Measurements from ENCODE around the gene KCTD21.

The KCTD21 gene

DNA sequence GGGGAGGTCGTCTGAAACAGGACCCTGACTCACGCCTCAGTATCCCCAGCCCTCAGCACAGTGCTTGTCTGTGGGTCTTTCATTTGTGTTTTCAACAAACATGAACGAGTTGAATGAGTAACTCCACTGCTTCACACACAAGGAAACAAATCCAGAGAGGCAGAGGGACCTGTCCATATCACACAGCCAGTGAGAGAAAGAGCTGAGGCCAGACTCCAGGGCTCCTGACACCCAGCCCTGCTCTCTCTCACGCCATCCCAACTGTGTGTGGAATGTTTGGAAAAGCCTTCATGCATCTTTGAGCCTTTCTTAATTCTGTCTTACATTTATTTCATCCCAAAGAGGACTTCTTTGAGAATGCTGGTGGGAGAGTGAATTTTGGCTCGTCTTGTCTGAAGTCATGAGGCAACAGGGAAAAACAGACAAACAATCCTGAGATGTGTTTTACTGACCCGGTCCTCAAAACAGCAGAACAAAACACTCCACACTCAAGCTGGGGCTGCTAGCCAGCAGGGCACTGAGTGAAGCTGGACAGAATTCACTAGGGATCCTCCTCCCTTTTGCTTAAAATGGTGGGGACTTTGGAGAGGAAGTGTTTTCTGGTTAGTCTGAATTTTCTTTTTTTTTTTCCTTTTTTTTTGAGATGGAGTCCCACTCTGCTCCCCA lies 29.3 kb downstream of the KCTD21 start:
- ATAC-seq = no peak
- TF ChIP-seq SNAI2 (CRISPR knock-in tag; IDR thresholded peaks at IDR 0.05) = no peak
- no peak for TF ChIP-seq ARNTL (CRISPR knock-in tag; IDR thresholded peaks at IDR 0.05; ENCODE audit: borderline replicate concordance, low read depth)
- TF ChIP-seq ZNF8 (CRISPR knock-in tag; IDR thresholded peaks at IDR 0.05) = no peak
- TF ChIP-seq TOX (CRISPR knock-in tag; IDR thresholded peaks at IDR 0.05; ENCODE audit: borderline replicate concordance) = no peak
- TF ChIP-seq PPARA (CRISPR knock-in tag; IDR thresholded peaks at IDR 0.05; ENCODE audit: borderline replicate concordance) = no peak
- no peak for TF ChIP-seq TCF4 (CRISPR knock-in tag; IDR thresholded peaks at IDR 0.05; ENCODE audit: borderline replicate concordance)
- TF ChIP-seq, protein P1, sequence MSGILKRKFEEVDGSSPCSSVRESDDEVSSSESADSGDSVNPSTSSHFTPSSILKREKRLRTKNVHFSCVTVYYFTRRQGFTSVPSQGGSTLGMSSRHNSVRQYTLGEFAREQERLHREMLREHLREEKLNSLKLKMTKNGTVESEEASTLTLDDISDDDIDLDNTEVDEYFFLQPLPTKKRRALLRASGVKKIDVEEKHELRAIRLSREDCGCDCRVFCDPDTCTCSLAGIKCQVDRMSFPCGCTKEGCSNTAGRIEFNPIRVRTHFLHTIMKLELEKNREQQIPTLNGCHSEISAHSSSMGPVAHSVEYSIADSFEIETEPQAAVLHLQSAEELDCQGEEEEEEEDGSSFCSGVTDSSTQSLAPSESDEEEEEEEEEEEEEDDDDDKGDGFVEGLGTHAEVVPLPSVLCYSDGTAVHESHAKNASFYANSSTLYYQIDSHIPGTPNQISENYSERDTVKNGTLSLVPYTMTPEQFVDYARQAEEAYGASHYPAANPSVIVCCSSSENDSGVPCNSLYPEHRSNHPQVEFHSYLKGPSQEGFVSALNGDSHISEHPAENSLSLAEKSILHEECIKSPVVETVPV (CRISPR knock-in tag; IDR thresholded peaks at IDR 0.05) = no peak
- no peak for TF ChIP-seq ZFP3 (CRISPR knock-in tag; IDR thresholded peaks at IDR 0.05)
- TF ChIP-seq ESRRG (CRISPR knock-in tag; IDR thresholded peaks at IDR 0.05) = no peak
- TF ChIP-seq, protein P2, sequence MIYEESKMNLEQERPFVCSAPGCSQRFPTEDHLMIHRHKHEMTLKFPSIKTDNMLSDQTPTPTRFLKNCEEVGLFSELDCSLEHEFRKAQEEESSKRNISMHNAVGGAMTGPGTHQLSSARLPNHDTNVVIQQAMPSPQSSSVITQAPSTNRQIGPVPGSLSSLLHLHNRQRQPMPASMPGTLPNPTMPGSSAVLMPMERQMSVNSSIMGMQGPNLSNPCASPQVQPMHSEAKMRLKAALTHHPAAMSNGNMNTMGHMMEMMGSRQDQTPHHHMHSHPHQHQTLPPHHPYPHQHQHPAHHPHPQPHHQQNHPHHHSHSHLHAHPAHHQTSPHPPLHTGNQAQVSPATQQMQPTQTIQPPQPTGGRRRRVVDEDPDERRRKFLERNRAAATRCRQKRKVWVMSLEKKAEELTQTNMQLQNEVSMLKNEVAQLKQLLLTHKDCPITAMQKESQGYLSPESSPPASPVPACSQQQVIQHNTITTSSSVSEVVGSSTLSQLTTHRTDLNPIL (CRISPR knock-in tag; IDR thresholded peaks at IDR 0.05; ENCODE audit: low read depth) = no peak
- no peak for TF ChIP-seq OSR1 (CRISPR knock-in tag; IDR thresholded peaks at IDR 0.05)
- TF ChIP-seq ISL1 (CRISPR knock-in tag; IDR thresholded peaks at IDR 0.05) = no peak

DNA sequence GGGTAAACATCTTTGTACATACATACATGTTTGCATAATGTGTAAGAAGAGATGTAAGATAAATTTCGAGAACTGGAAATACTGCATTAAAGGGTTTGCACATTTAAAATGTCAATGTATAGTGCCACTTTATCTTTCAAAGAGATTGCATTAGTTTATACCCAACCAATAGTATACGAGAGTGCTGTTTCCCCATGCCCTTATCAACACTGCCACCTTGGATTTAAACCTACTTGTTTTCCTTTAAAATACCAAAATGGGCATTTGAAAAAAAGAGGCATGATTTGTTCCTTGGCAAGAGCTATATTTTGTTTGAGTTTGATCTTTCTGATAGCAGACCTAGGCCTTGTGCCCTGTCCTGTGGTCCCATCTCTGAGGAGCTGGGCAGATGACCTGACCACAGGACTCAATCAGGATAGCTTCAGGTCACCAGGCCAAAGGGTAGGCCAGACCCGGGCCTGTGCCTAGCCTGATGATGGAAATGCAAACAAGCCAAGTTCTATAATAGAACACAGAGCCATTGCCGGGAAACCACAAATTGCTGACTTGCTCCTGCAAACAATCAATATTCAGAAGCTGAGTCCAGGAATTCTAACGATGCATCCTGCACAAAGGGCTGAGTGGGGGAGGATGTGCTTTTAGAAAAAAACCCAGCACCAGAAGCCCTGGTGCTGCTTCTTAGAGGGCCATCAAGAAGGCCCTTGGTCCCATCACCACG lies 32.1 kb downstream of the KCTD21 start:
- ATAC-seq = peak; percentile 64
- no peak for TF ChIP-seq TOX (CRISPR knock-in tag; IDR thresholded peaks at IDR 0.05; ENCODE audit: borderline replicate concordance)
- TF ChIP-seq SNAI2 (CRISPR knock-in tag; IDR thresholded peaks at IDR 0.05) = 0 out of 2 replicates have a peak, but pooled peaks have one; percentile 9
- TF ChIP-seq CSDC2 (CRISPR knock-in tag; IDR thresholded peaks at IDR 0.05) = 0 out of 2 replicates have a peak, but pooled peaks have one; percentile 1
- TF ChIP-seq, protein P1 (CRISPR knock-in tag; IDR thresholded peaks at IDR 0.05) = no peak
- TF ChIP-seq ZNF565 (CRISPR knock-in tag; conservative IDR thresholded peaks at IDR 0.05; ENCODE audit: low read depth) = no peak
- TF ChIP-seq ISL1 (CRISPR knock-in tag; IDR thresholded peaks at IDR 0.05) = peak; percentile 42; the same call in 1 of the 2 replicates

DNA sequence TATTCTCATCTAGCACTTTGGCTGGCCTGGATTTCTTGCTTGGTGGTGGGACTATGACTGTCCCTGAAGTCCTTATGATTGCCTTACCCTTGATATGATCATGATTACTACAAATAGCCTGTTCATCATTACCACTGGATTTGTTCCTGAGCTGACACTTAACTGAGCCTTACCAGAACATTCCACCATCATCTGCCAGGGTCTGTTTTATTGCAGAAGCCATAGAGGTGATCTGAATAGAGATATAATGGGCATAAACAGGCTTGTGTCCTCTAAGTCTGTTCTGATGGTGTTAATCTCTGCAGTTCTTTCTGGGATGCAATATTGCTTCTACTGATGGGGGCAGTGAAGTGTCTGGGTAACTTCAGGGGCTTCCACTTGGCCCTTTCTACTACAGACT lies 36.6 kb downstream of the KCTD21 start:
- TF ChIP-seq, protein P3, sequence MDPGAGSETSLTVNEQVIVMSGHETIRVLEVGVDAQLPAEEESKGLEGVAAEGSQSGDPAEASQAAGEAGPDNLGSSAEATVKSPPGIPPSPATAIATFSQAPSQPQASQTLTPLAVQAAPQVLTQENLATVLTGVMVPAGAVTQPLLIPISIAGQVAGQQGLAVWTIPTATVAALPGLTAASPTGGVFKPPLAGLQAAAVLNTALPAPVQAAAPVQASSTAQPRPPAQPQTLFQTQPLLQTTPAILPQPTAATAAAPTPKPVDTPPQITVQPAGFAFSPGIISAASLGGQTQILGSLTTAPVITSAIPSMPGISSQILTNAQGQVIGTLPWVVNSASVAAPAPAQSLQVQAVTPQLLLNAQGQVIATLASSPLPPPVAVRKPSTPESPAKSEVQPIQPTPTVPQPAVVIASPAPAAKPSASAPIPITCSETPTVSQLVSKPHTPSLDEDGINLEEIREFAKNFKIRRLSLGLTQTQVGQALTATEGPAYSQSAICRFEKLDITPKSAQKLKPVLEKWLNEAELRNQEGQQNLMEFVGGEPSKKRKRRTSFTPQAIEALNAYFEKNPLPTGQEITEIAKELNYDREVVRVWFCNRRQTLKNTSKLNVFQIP (CRISPR knock-in tag; IDR thresholded peaks at IDR 0.05; ENCODE audit: borderline replicate concordance, low read depth) = no peak
- TF ChIP-seq TOX (CRISPR knock-in tag; IDR thresholded peaks at IDR 0.05; ENCODE audit: borderline replicate concordance) (no peak), ZC3H10 (CRISPR knock-in tag; IDR thresholded peaks at IDR 0.05) (no peak)
- TF ChIP-seq, protein P4, sequence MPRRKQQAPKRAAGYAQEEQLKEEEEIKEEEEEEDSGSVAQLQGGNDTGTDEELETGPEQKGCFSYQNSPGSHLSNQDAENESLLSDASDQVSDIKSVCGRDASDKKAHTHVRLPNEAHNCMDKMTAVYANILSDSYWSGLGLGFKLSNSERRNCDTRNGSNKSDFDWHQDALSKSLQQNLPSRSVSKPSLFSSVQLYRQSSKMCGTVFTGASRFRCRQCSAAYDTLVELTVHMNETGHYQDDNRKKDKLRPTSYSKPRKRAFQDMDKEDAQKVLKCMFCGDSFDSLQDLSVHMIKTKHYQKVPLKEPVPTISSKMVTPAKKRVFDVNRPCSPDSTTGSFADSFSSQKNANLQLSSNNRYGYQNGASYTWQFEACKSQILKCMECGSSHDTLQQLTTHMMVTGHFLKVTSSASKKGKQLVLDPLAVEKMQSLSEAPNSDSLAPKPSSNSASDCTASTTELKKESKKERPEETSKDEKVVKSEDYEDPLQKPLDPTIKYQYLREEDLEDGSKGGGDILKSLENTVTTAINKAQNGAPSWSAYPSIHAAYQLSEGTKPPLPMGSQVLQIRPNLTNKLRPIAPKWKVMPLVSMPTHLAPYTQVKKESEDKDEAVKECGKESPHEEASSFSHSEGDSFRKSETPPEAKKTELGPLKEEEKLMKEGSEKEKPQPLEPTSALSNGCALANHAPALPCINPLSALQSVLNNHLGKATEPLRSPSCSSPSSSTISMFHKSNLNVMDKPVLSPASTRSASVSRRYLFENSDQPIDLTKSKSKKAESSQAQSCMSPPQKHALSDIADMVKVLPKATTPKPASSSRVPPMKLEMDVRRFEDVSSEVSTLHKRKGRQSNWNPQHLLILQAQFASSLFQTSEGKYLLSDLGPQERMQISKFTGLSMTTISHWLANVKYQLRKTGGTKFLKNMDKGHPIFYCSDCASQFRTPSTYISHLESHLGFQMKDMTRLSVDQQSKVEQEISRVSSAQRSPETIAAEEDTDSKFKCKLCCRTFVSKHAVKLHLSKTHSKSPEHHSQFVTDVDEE (CRISPR knock-in tag; IDR thresholded peaks at IDR 0.05) = no peak
- no peak for ATAC-seq

DNA sequence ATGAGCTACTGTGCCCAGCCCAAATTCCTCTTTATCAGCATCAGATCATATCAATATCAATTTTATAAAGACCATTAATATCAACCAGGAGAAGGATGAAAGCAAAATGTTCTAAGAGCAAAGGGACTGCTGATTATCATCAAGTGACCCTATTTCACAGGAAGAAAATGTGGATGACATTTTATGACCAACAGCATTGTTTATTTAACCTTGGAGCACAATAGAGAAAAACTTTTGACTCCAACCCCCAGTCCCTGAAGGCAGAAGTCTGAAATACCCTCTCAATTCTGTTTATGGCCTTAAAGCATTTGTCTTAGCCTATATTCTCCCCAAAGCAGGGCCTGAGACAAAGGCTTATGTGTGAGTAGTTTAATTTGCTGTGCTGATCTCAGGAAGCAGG lies 37.7 kb downstream of the KCTD21 start:
- ATAC-seq = no peak
- TF ChIP-seq BACH2 (CRISPR knock-in tag; IDR thresholded peaks at IDR 0.05; ENCODE audit: borderline replicate concordance) (no peak), PPARA (CRISPR knock-in tag; IDR thresholded peaks at IDR 0.05; ENCODE audit: borderline replicate concordance) (no peak), OSR1 (CRISPR knock-in tag; IDR thresholded peaks at IDR 0.05) (no peak), ZC3H10 (CRISPR knock-in tag; IDR thresholded peaks at IDR 0.05) (no peak), CSDC2 (CRISPR knock-in tag; IDR thresholded peaks at IDR 0.05) (no peak), ZFP30 (CRISPR knock-in tag; IDR thresholded peaks at IDR 0.05) (no peak), TOX (CRISPR knock-in tag; IDR thresholded peaks at IDR 0.05; ENCODE audit: borderline replicate concordance) (no peak), ZNF565 (CRISPR knock-in tag; conservative IDR thresholded peaks at IDR 0.05; ENCODE audit: low read depth) (no peak)
- TF ChIP-seq, protein P3 (CRISPR knock-in tag; IDR thresholded peaks at IDR 0.05; ENCODE audit: borderline replicate concordance, low read depth) = no peak
- TF ChIP-seq, protein P4 (CRISPR knock-in tag; IDR thresholded peaks at IDR 0.05) = no peak

Data from SK-N-SH treated with all-trans-retinoic acid at 6 μM for 48 hours (cell line).